NCI-H446 treated with DMSO at 0.1 percent for 48 hours (cell line): ENCODE data around the gene NDUFV1.

Source experiments
- DNase-seq: peaks from one replicate; lab custom pipeline; 2025; lab: John Stamatoyannopoulos, UW

Gene NDUFV1

DNA sequence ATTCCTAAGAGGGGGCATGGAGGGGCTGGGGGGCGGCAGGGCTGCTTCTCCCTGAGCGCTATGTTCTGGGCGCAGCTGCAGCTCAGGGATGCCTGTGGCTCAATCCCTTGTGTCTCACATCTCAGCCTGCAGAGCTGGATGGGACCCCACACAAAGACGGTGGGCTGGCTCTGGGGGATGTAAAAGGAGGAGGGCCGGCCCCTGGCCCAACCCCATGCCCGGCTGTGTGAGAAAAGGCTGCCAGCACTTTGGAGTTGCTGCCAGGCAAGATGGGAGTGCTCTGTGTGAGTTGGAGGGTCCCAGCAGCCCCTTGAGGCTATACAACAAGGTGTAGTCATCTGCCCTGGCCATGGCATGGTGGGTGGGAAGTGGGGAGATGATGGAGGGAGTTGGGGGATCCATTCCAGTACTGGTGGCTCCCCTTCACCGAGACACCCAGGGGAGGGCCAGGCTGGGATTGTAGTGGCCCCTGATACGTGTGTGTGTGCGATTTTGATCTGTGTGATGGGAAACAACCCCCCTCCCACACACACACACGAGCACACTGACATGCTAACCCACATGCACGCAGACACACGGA is 34.1 kb downstream of the NDUFV1 start:
- DNase-seq: no peak

DNA sequence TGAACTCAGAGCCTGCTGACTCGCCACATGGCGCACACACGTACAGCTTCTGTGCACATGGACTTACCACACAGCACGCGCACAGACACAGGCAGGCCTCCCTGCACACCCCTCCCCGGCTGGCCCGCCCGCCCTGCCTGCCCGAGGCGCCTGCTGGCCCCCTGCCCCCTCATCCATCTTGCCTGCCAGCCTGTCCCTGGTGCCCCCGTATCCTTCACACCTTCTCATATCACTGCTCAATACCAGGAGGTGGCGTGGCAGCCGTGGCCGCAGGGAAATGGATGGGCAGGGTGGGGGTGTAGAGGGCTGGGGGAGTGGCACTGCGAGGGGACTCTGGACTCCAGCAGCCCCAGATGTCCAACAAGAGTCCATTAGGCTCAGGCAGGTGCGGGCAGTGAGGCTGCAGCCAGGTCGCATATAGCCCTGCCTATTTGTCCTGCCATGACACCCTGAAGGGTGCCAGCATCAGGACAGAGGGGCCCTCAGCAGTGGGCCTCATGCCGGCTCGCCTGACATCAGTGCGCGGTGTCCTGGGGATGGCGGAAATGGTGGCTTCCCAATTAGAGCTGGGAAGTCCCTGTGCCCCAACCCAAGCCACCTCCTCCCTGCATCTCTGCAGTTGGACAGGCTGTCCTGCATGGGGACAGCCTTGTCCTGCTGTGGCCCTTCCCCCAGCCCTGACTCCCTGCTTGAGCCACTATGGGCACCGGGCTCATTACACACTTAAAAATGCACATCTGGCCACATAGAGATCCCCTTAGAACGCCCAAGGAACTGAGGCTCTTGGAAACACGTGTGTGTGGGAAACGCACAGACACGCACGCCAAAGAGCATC is 34.8 kb downstream of the NDUFV1 start:
- no peak for DNase-seq

GRCh38 chr11:67642173-67643120 is 35.7 kb downstream of the NDUFV1 start:
- no peak for DNase-seq

DNA sequence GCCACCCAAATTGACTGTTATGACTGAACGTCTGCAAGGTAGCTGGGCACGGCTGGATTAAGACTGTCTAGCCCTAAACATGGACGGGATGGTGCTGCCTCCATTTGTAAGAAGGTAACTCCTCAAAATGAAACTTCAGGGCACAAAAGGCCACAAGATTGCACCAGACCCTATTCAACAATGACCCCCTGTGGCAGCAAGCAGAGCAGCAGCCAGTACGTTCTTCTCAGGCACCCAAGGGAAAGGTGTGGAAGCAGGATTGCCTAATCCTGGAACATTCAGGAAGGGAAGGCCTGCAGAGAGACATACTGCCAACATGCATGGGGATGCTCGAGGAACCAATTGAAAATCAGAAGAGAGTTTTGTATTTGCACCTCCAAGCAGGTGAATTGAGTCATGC is 37.3 kb downstream of the NDUFV1 start:
- DNase-seq: no peak

GRCh38 chr11:67644472-67645418 is 38.0 kb downstream of the NDUFV1 start:
- no peak for DNase-seq

DNA sequence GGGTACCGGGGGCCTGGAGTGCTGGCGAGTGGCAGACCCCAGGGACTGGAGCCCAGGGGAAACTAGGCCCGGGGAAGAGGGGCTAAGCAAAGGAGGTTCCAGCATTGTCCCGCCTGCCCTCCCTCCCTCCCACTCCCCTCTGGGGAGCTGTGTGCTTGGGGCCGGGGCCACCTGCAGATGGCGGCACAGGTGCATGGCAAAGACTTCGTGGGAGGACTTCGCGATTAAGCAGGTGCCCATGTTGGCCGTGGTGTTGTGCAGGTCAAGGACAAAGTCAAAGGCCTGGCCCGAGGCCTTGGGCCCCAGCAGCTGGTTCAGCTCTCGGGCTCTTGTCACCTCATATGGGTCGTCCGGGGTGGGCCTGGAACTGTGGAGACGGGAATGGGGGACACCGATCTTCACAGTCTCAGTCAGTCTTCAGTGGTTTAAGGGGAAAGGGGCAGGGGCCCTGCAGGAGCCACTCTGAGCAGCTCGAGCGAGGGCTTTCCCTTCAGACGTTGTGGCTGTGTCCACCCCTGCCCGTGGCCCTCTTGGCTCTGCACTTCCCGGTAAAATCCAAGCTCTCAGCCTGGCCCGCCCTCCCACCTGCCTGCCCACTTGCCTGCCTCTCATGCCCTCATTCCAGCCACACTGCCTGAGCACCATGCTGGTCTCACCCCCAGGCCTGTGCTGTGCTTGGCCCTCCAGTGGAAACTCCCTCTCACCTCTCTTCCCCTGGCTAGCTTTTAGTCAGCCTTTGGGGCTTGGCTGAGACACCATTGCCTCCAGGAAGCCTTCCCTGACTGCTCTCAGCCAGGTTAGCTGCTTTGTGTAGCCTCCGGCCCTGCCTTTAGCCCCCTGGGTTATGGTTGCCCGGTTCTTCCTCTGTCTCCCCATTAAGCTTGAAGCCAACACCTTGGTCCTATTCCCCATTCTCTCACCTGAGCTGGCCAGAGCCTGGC is 39.1 kb downstream of the NDUFV1 start:
- DNase-seq: no peak

- no peak for DNase-seq
Observed at GRCh38 chr11:67646535-67647336, 40.0 kb downstream of the NDUFV1 start.

GRCh38 chr11:67647471-67647870 is 40.7 kb downstream of the NDUFV1 start:
- no peak for DNase-seq

DNA sequence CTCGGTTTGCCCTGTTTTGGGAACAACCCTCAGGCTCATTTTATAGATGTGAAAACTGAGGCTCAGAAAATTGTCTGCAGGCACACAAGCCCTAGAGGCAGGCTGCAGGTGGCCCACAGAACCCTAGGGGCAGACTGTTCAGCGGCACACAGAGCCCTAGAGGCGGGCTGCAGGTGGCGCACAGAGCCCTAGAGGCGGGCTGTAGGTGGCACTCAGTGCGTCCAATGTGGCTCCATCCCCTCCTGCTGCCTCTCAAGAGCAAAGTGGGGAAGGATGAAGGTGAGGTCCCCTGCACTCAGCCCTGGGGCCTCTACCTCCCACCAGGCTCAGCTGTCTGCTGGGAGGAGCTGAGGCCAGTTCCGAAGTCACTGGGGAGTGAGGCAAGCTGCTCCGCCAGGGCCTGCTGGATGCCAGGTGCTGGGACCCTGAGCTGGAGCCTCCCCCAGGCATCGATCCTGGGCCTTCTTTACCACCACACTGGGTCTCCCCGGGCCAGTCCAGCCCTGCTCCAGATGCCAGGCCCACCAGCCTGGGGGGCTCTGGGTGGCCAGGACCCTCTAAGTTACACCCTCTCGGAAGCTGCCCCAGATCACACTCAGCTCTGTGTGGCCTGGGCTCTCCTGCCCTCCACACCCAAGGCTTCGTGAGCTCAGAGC is 41.5 kb downstream of the NDUFV1 start:
- DNase-seq: no peak

DNA sequence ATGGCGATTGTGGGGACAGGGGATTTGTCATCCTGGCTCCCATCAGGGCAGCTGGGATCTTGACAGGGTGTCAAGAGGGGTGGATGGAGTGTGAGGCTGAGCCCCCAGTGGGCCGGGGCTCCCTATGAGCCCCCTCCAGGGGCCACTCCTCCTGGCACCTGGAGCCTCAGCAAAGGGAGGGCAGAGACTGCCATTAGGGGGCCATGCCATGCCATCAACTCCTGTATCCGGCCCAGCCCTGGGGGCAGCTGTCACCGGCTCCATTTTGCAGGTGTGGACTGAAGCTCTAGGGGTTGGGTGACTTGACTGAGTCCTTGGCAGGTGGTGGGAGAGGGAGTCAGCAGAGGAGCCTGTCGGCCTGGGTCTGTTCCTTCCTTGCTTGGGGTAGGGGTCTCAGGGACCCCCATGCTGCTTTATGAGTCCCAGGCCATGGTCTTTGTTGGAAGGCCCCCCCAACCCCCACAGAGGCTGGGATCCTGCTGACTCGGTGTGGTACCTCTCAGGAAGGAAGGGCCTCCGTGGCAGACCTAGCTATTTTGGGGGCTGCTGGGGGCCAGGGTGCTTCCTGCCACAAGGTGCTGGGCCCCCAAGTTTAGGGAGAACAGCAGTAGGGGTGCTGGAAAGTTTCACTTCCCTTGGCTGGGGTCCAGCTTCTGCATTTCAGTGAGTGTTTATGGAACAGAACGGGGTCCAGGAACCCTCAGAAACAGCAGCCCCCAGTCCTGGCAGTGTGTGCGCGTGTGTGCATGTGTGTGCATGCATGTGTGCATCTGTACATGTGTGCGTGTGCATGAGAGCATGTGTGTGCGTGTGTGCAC is 42.3 kb downstream of the NDUFV1 start:
- DNase-seq: no peak

- DNase-seq: no peak
Observed at GRCh38 chr11:67649634-67650510, 43.1 kb downstream of the NDUFV1 start.

GRCh38 chr11:67651976-67652781 is 45.4 kb downstream of the NDUFV1 start:
- no peak for DNase-seq

- no peak for DNase-seq
Observed at GRCh38 chr11:67652965-67653845, 46.5 kb downstream of the NDUFV1 start.

- no peak for DNase-seq
Observed at GRCh38 chr11:67654225-67654624, 47.5 kb downstream of the NDUFV1 start.

GRCh38 chr11:67656278-67656922 is 49.7 kb downstream of the NDUFV1 start:
- DNase-seq: no peak
